NCI-H2171 (cell line): Measurements from ENCODE around the gene KTN1.
A peak's percentile ranks its signal among the peaks of the same experiment; 100 is the strongest.

Experiments used
- DNase-seq: peaks from one replicate; lab custom pipeline; 2025; lab: John Stamatoyannopoulos, UW

KTN1 gene

GRCh38 chr14:55577229-55577628 is 2.8 kb upstream of the KTN1 start:
- no peak for DNase-seq

- no peak for DNase-seq
Measured at GRCh38 chr14:55578511-55578910, 1.5 kb upstream of the KTN1 start.

GRCh38 chr14:55580470-55581341 is 699 bp downstream of the KTN1 start:
- DNase-seq, result peak; percentile 29

- DNase-seq, result no peak
Measured at GRCh38 chr14:55581342-55581771, 1.4 kb downstream of the KTN1 start.

DNA sequence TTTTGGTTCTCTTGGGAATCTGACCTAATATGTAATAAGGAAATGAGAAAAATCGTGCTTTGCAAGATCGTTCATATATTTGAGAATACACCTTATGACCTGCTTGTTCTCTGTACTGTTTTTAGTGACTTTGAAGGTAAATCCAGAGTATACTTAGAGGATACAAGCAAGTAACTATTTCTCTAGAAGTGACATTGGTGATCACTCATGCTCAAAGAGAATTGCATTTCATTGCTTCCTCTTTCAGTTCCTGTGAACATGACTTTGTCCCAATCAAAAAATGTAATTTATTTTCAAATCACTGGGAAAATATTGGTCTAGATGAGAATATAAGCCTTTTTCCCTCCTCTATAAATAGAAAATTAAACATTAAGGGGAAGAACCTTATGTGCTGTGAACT is 2.7 kb downstream of the KTN1 start:
- DNase-seq, result no peak

GRCh38 chr14:55583942-55584468 is 4.0 kb downstream of the KTN1 start:
- no peak for DNase-seq

DNA sequence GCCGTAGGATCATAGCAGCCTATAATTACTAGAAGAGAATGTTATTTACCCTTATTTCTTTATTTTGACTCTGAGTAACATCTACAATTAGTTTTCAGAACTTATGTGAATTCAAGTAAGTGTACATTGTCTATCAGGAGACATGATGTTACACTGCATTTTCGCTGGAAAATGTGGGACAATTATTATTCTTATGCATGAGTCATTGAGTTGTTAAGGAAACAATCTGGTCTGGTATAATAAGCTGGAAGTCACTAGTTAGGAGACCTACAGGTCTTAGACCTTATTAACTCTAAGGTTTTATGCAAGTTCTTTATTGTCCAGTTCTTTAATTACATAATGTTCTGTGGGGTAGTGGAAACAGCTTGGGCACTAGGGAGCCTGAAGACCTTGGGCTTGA is 5.8 kb downstream of the KTN1 start:
- DNase-seq, result no peak

DNA sequence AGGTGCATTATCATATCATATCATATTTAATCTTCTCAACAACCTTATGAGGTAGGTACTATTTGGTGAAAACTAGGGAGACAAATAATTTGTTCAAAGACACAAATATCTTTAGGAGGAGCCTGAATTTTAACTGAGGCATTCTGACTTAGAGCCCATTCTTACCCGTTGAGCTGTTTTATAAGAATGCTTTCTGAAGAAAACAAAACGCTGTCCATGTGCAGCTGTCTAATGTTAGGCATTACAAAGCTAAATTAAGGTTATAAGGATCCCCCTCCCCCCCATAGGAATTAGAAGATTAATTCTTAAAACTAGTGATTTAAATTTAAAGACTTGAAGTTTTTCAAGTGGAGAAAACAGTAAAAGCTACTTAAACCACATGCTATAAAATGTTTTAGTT is 6.4 kb downstream of the KTN1 start:
- DNase-seq, result no peak

DNA sequence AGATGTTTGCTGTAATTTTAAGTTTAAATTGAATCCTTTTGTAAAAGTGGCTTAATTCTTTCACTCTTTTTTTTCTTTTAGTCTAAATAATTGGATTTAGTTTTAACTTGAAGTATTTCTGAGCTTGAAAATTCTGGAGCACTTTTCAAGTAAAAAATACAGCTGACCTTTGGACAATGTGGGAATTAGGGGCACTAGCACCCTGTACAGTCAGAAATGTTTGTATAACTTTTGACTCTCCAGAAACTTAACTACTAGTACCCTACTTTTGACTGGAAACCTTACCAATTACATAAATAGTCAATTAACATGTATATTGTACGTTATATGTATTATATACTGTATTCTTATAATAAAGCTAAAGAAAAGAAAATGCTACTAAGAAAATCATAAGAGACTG is 7.8 kb downstream of the KTN1 start:
- DNase-seq, result no peak

DNA sequence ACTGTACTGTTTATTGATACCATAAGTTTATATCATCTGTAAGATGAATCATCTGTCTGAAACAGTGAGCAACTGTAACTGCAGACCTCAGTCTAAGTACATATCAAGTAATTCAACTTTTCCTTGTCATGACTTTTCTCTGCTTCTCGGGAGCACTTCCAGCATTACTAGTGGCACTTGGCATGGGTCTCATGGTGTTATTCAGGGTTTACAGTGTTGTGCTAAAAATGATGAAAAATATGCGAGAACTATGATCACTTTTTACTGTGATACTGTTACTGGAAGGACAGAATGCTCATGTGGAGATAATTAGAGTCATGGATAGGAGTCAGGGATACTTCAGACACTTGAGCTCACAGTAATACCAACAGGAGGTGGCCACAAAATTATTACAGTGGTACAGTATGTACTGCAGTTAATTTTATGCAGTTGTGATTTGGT is 8.3 kb downstream of the KTN1 start:
- no peak for DNase-seq

DNA sequence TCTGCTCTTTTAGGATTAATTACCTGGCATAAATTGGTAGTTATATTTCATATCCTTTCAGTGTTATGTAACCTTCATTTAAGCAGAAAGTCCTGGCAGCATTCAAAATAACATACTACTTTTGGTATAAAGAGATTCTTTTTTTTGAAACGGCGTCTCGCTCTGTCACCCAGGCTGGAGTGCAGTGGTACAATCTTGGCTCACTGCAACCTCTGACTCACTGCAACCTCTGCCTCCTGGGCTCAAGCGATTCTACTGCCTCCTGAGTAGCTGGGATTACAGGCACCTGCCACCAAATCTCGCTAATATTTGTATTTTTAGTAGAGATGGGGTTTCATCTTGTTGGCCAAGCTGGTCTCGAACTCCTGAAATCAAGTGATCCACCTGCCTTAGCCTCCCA is 9.2 kb downstream of the KTN1 start:
- no peak for DNase-seq

GRCh38 chr14:55592436-55592835 is 12.4 kb downstream of the KTN1 start:
- no peak for DNase-seq

- no peak for DNase-seq
Measured at GRCh38 chr14:55593698-55594097, 13.7 kb downstream of the KTN1 start.

- DNase-seq, result peak; percentile 38
Measured at GRCh38 chr14:55599250-55599879, 19.4 kb downstream of the KTN1 start.

- DNase-seq, result no peak
Measured at GRCh38 chr14:55600784-55601561, 21.0 kb downstream of the KTN1 start.

- no peak for DNase-seq
Measured at GRCh38 chr14:55603401-55603953, 23.5 kb downstream of the KTN1 start.

- no peak for DNase-seq
Measured at GRCh38 chr14:55604488-55604887, 24.5 kb downstream of the KTN1 start.

DNA sequence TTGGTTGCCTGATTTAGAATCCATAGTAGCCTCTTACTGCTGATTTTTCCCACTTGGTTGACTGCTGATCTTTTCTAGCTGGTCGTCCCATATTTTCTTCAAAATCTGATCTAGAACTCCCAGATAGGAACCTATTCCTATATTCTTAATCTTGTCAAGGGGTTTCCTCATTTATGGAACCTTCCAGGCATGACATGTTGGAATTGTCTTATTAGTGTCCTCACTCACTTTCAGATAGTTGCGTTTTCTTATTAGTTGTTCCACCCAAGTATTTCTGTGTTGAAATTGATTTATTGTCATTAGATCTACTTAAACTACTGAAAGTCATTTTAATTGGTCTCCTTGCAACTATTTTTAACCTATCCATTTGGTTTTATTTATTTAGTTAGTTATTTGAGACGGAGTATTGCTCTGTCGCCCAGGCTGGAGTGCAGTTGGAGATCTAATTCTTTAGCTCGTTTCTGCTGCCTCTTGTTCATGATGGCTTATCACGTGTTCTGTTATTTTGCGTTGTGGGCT is 25.0 kb downstream of the KTN1 start:
- no peak for DNase-seq

DNA sequence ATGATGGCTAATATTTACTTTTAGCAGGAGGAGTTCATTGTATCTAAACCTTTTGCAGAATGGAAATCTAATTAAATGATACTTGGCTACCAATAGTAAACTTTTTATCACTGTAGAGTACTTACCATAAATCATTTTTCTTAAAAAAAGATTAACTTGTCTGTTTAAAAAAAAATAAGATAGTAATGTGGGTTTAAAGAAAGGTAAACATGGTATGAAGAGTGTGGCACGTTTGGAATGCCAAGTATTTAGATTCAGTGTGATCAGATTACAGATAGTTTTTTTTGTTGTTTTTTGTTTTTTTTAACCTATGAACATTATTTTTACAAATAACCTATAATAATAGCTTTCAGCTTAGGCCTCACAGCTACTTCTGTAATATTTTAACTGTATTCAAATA is 25.8 kb downstream of the KTN1 start:
- no peak for DNase-seq

DNA sequence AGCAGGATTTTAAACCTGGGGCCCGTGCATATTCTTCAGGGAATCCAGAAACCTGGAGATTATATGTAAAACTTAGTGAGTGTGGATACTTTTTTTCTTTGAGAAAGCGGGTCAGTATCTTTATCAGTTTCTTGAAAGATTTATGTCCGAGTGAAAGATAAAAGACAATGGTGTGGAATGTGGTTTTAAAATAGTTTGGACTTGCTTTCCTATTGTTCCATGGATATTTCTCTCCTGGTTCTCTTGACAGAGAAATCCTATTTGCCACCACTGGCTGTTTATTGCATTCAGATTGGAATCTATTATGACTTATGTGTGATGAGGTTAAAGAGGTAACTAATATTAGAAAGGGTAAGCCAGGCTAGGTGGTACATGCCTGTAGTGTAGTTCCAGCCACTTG is 27.4 kb downstream of the KTN1 start:
- DNase-seq, result no peak

DNA sequence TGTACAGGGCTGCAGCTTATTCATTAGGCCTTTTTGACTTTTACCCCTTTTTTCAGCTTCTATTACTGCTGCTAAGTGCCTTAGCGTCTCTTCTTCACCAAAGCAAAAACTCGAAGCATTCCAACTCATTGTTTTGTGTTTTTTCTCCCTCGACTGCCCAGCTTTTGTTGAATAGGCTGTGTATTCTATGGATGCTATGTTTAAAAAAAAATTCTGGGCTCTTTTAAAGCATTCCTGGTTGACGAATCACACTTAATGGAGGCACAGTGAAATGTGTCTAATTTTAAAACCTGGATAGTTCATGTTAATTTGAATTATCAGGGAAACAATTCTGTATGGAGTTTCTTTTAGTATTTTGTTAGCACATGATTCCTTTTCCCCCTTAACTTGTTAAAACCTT is 29.7 kb downstream of the KTN1 start:
- DNase-seq, result no peak
